Body of pancreas (tissue), 4 donors: Measurements from ENCODE around the gene DLG2. TPM values are rescaled to one million over a fixed set of nuclear protein-coding genes. Genes with fewer than 3 reads are reported as not detected.

Experiments
- ATAC-seq: fragments of 150-250 bp; one replicate; pipeline ENCODE4 v1.9.1; 2016
- DNase-seq, 4 donors: peaks; one replicate each; pipeline ENCODE4 v3.0.0-alpha.2; 2019
- H3K27ac ChIP-seq, 4 donors: fragments of 200-600 bp; sonication (generic); 1 replicate in 3 of 4; 2 replicates in 1 of 4; pipeline versions ENCODE4 v1.5.1 to v1.6.1; 2016 to 2019; ENCODE audit warnings: mild to moderate bottlenecking in 1 of 4, mixed read lengths in 1 of 4, moderate library complexity in 1 of 4
- H3K27me3 ChIP-seq, 2 donors: fragments of 200-600 bp; sonication (generic); one replicate each; pipeline ENCODE4 v1.6.0; 2016; ENCODE audit warnings: mild to moderate bottlenecking in 1 of 2
- H3K36me3 ChIP-seq, 2 donors: fragments of 200-600 bp; sonication (generic); replicated peaks in 1 of 2; 2 replicates each; pipeline ENCODE4 v1.5.1; 2016; ENCODE audit warnings: low read depth in 2 of 2; ENCODE audit not compliant: insufficient read depth in 1 of 2
- H3K4me1 ChIP-seq: fragments of 200-600 bp; sonication (generic); one replicate; pipeline ENCODE4 v1.6.0; 2016
- H3K4me3 ChIP-seq, 2 donors: fragments of 200-600 bp; sonication (generic); 1 replicate in 1 of 2; 2 replicates in 1 of 2; pipeline ENCODE4 v1.5.1; 2016 to 2019
- H3K9me3 ChIP-seq, 3 donors: fragments of 200-600 bp; sonication (generic); 1 replicate in 2 of 3; 2 replicates in 1 of 3; pipeline ENCODE4 v1.5.1; 2016
- CTCF ChIP-seq, 7 experiments: fragments of 450-650 bp in 4 of 7; fragments of 200-600 bp in 3 of 7; sonication (generic) in 3 of 7; IDR thresholded peaks; one replicate each; pipeline ENCODE4 v1.5.1; 2016 to 2019; ENCODE audit warnings: antibody characterized with exemption in 7 of 7
- POLR2A ChIP-seq, 3 donors: fragments of 450-650 bp; IDR thresholded peaks; one replicate each; pipeline ENCODE4 v1.6.1; 2016; ENCODE audit warnings: antibody characterized with exemption in 3 of 3, mild to moderate bottlenecking in 2 of 3
- WGBS, 2 donors: methylation state at CpG; one replicate each; pipeline ENCODE4 v1.1.5; 2017; 5-methylcytosine and 5-hydroxymethylcytosine counted together
- intact Hi-C: fragments of 100-400 bp; cut with DNase I; formaldehyde crosslinking; loops from one replicate; pipeline ENCODE4 v1.15.1; 2023
- total RNA-seq, 2 donors: library from RNA; depleted of rRNA; stranded (reverse); fragments of >200 nt; gene quantifications; one replicate each; pipeline ENCODE4 v1.1.0, GENCODE V29; 2016

Gene DLG2
- total RNA-seq, 2 donors from 2014 or later = 6.0 to 13.2 TPM

- 80 to 81% methylated on average over 4 of the region's 4 CpGs for WGBS, 2 donors
- no peaks in the 10 kb centered on the region for H3K36me3 ChIP-seq
- no peak for ATAC-seq
- H3K4me3 ChIP-seq = no peak overlapping the region
- H3K27ac ChIP-seq = no peak overlapping the region
- no peak for DNase-seq
- no peaks in the 10 kb centered on the region for H3K9me3 ChIP-seq
- H3K4me1 ChIP-seq = no peaks in the 10 kb centered on the region
- no peaks in the 10 kb centered on the region for H3K27me3 ChIP-seq
- intact Hi-C loops = no loop called here
- no peak for TF ChIP-seq POLR2A (IDR thresholded peaks at IDR 0.05)
- no peak for TF ChIP-seq CTCF (IDR thresholded peaks at IDR 0.05)
These were observed 676.4 kb downstream of the DLG2 start for GRCh38 chr11:84950569-84951270.

GRCh38 chr11:84947970-84948580 lies 679.1 kb downstream of the DLG2 start:
- DNase-seq = no peak
- no peak for ATAC-seq
- Histone ChIP-seq H3K4me1 (no peaks in the 10 kb centered on the region), H3K27me3 (no peaks in the 10 kb centered on the region), H3K27ac (no peak overlapping the region), H3K36me3 (no peaks in the 10 kb centered on the region), H3K4me3 (no peak overlapping the region), H3K9me3 (no peaks in the 10 kb centered on the region)
- intact Hi-C loops = no loop called here
- WGBS, 2 donors = 34 to 54% methylated on average over 3 of the region's 3 CpGs
- no peak for TF ChIP-seq CTCF (IDR thresholded peaks at IDR 0.05)
- TF ChIP-seq POLR2A (IDR thresholded peaks at IDR 0.05) = no peak

GRCh38 chr11:84947070-84947469 lies 680.1 kb downstream of the DLG2 start:
- DNase-seq = no peak

GRCh38 chr11:84930863-84931262 lies 696.3 kb downstream of the DLG2 start:
- TF ChIP-seq CTCF (IDR thresholded peaks at IDR 0.05) (no peak), POLR2A (IDR thresholded peaks at IDR 0.05) (no peak)
- no peaks in the 10 kb centered on the region for H3K9me3 ChIP-seq
- no peaks in the 10 kb centered on the region for H3K27me3 ChIP-seq
- no peak overlapping the region for H3K4me3 ChIP-seq
- H3K4me1 ChIP-seq = no peaks in the 10 kb centered on the region
- DNase-seq (no peak), ATAC-seq (no peak)
- H3K27ac ChIP-seq = no peak overlapping the region
- WGBS, 2 donors = 56 to 63% methylated on average over 1 of the region's 1 CpG
- no peaks in the 10 kb centered on the region for H3K36me3 ChIP-seq
- intact Hi-C loops = no loop called here

More at GRCh38 chr11:84947070-84947469, 680.1 kb downstream of the DLG2 start:
- ATAC-seq = no peak
- Histone ChIP-seq H3K9me3 (no peaks in the 10 kb centered on the region), H3K36me3 (no peaks in the 10 kb centered on the region), H3K27ac (no peak overlapping the region), H3K27me3 (no peaks in the 10 kb centered on the region), H3K4me1 (no peaks in the 10 kb centered on the region), H3K4me3 (no peak overlapping the region)
- no peak for TF ChIP-seq POLR2A (IDR thresholded peaks at IDR 0.05)
- no peak for TF ChIP-seq CTCF (IDR thresholded peaks at IDR 0.05)
- WGBS, 2 donors = 79 to 89% methylated on average over 3 of the region's 3 CpGs
- intact Hi-C loops = no loop called here

- DNase-seq = no peak
- TF ChIP-seq CTCF (IDR thresholded peaks at IDR 0.05) (no peak), POLR2A (IDR thresholded peaks at IDR 0.05) (no peak)
- H3K4me3 ChIP-seq = no peak overlapping the region
These were observed 697.4 kb downstream of the DLG2 start for GRCh38 chr11:84929738-84930137.

More at GRCh38 chr11:84929738-84930137, 697.4 kb downstream of the DLG2 start:
- H3K4me1 ChIP-seq = no peaks in the 10 kb centered on the region
- no peak overlapping the region for H3K27ac ChIP-seq
- 73% methylated on average over 2 of the region's 2 CpGs for WGBS, 2 donors
- intact Hi-C loops = no loop called here
- no peaks in the 10 kb centered on the region for H3K9me3 ChIP-seq
- no peak for ATAC-seq
- no peaks in the 10 kb centered on the region for H3K36me3 ChIP-seq
- no peaks in the 10 kb centered on the region for H3K27me3 ChIP-seq
